C4-2B (cell line): ENCODE results near the gene LMO7.

Experiments used
- CTCF ChIP-seq: fragments of 450-650 bp; conservative IDR thresholded peaks from 2 replicates; pipeline ENCODE4 v1.5.1; 2017; ENCODE audit warnings: mild to moderate bottlenecking
- ZFX ChIP-seq: fragments of 450-650 bp; IDR thresholded peaks from 2 replicates; pipeline ENCODE4 v1.6.1; 2017

DNA sequence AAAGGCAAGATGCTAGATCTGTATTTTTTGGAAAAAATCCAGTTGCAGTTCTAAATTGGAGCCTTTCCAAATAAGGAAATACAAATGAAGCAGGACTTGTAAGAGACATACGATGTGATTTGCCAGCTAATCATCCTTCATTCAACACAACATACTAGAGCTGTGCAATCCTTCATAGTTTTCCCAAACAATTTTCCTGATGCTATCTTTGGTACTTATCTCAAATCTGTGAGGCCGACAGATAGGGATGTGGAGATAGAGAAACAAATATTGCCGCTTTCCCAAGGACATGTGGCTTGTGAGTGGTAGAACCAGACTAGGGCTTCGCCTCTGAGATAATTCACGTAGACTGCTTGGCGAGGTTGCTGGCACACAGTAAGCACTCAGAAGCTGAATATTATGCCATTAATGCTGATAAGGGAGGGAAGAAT lies 176.6 kb downstream of the LMO7 start:
- TF ChIP-seq CTCF (no peak), ZFX (no peak)
